Stimulated activated CD4-positive, alpha-beta T cell treated with anti-CD3 and anti-CD28 coated beads, Interleukin-12 subunit alpha, Interleukin-12 subunit beta, amount 100 ng/mL, for 4 hours (primary cell): ENCODE results near the gene PEX26.
"Not testable (repeated sequence)": the region's sequence is repeated elsewhere in the genome, so short reads cannot be mapped to it uniquely, and the experiment has no call there.

Experiments
- DNase-seq: peaks from one replicate; pipeline ENCODE4 v3.0.0-alpha.2; 2020

PEX26 gene

DNA sequence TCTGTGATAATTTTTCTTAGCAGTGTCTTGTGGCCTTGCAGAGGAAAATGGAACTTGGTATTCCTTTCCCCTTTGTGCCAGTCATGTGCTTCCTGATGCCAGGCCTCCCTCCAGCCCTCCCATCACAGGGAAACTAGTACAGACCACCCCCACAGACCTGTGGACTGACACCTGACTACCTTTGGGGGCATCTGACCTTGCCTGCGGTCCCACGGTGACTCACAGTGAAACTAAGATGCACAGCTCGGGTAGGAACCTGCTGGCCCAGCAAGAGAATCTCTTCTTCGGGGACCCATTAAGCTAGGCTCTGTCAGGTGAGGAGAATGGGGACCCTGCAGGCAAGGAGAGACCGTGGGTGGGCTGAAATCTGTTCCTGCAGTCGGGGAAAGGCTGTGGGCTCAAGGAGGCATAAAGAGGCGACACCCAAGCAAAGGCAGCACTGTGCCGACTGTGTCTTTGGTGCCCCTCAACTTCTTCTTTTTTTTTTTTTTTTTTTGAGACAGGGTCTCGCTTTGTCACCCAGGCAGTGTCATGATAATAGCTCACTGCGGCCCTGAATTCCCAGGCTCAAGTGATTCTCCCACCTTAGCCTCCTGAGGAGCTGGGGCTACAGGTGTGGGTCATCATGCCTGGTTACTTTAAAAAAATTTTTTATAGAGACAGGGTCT lies 20.8 kb upstream of the PEX26 start:
- no peak for DNase-seq

DNA sequence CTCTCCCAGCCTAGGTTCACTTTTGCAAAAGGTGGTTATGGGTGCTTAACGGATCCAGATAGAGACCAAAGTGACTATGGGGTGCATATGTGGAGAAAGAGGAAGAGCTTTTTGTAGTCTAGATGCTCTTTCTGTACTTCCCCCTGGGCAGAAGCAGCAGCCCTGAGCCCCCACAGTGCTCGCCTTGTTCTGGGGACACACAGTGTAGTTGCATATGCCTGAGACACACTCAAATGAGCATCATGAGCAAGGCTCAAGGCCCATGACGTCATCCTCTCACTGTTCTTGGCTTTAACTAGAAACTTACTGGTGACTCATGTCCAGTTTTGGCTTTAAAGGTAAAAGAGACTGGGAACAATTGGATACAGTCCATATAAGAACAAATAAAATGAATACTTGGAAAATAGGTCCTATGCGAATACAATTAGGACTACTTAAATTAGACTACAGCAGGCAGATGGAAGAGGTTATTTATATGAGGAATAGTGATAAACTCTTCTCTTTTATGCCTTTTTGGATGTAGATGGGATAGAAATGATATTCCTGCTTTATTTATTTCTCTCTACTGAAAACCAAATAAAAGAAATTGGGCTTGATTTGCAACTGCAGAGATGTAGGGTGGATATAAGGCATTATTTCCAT lies 20.1 kb upstream of the PEX26 start:
- DNase-seq: no peak

DNA sequence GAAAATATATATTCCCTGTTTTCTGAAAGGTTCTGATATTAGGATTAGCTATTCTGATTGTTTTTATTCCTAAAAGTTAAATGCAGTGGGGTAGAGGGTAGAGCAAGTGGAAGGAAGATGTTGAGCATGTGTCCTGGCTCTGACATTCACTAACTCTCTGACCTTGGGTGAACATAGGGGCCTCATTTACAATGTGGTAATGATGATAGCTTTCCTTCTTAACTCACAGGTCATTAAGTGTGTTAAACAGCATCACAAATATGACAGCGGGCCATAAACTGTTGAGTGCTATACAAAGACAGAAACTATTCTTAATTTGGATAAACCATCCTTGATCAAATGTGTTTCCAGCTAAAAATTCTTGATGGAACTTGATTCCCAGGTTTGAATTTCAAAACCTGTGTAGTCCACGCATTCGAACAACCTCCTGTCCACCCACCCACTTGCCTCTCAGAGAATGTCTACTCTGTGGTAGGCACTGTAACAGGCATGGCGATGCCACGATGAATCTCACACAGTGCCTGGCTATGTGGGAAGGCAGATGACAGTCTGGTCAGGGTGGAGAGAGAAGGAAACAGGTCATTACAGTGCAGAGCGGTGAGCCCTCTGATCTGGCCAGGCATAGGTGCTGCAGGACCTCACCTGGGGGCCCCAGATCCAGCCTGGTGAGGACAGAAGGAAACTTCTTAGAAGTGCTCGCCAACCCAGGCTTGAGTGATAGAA lies 19.3 kb upstream of the PEX26 start:
- no peak for DNase-seq

DNA sequence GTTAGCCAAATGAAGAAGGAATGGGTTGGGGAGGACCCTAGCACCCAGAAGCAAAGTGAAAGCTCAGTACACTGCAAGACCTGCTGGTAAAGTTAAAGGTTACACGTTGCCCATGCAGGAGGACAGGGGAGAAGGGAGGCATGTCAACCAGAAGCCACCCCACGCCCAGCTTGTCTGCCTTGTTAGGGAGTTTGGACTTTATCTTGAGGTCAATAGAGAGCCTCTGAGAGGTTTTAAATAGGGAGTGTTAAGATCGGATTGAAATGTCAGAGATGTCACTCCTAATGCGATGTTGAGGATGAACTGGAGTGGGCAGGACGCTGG lies 18.7 kb upstream of the PEX26 start:
- no peak for DNase-seq

DNA sequence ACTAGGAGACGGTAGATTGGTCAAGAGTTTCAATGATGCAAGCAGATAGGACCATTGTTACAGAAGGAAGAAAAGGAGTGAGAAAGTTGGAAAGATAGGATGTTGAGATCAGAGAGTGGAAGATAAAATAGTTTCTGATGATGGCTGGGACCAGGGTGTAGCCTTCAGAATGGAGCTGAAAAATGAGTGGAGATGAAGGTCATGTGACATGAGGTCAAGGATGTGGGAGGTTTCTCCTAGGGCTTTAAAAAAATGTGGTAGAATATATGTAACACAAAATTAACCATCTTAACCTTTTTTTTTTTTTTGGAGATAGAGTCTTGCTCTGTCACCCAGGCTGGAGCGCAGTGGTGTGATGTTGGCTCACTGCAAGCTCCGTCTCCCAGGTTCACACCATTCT lies 18.3 kb upstream of the PEX26 start:
- DNase-seq: no peak

DNA sequence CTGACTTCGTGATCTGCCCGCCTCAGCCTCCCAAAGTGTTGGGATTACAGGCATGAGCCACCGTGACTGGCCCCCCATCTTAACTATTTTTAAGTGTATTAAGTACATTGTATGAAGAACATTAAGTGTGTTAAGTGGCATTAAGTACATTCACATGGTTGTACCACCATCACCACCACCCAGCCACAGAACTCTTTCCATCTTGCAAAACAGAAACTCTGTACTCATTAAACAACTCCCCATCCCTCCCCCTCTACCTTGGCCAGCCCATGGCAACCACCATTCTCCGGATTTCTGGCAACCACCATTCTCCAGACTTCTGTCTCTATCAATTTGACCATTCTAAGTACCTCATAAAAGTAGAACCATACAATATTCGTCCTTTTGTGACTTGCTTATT lies 17.8 kb upstream of the PEX26 start:
- no peak for DNase-seq

DNA sequence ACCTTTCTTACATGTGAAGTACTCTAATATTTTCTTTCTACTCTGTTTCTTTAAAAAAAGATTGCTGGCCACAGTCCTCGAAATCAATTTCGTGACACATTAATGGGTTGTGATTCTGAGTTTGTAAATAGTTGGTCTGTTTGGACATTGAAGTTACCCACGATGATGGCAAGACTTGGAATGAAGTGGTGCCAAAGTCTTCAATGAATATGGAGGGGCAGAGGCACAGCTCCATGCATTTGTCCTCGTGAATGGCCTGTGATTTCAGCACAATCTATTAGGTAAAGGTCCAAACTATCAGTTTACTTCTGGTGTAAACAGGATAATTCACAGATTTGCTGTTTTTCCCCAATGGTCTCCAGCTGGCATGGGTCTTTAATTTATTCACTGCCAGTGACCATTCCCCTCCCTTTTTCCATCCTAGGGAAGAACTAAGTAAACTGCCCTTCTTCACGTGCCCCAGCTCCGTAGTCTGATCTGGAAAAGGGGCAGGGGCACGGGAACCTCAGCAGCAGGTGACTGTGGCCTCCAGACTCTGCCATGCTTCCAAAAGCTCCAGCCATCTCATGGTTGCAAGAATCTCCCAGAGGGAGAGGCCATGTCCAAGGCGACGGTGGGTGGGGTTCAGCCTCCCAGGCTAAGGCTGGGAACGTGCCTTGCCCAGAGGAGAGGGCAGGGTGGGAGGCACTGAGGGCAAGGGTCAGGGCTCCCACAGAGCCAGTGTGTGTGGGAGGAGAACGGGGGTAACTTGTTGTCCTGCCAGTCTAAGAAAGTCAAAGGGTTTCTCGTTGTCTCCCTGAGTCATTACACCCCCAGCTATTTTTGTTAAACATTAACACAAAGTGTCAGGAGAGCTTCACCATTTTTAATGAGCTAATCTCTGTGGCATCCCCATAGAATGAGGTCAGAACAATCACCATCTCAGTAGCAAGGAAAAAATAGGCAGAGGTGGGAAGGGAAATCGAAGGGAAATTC lies 16.9 kb upstream of the PEX26 start:
- no peak for DNase-seq

DNA sequence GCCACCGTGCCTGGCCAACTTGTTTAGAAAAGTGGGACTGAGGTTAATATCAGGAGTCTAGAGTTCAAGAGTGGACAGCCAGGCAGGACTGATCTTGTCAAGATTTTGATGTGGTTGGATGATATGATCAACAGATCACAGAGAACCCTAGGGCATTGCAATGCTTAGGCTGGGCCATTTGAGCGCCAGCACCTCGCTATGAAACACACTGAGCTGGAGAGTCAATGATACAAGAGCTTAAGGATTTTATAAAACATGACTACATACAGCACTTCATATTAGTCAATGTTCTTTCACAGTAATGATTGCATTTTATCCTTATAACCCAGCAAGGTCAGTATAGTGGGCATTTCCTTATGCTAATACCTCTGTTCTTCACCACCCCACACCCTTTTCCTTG lies 15.4 kb upstream of the PEX26 start:
- DNase-seq: no peak

DNA sequence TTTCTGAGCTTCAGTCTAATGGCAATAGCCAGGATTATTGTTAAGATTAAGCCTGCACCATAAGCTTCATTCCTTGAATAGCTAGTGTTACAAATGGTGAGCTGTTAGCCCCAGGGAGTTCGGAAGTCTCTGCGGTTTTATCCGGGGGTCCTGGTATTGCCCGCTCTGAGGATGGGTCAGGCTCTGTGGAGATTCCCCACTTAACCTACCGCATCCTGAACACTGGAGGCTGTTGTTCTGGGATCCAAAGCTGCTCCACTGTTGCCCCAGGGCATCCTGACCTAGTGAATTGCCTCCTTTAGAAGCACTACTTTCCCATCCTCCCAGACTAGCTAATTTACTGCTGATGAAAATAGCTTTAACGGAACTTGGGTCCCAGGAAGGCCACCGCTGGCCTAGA lies 14.5 kb upstream of the PEX26 start:
- DNase-seq: no peak

DNA sequence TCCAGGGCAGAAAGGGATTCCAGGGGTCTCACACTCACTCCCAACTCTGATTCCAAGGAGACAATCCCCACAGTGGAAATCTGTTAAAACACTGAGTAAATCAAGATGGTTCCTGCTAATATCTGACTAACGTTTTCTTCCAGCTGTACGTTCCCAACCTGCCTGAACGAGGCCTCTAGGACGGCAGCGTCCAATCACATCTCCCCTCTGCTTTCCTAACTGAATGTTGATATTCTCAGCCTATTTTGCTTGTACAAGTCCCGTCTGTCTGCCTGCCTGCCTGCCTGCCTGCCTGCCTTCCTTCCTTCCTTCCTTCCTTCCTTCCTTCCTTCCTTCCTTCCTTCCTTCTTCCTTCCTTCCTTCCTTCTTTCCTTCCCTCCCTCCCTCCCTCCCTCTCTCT lies 14.1 kb upstream of the PEX26 start:
- not testable (repeated sequence) for DNase-seq

DNA sequence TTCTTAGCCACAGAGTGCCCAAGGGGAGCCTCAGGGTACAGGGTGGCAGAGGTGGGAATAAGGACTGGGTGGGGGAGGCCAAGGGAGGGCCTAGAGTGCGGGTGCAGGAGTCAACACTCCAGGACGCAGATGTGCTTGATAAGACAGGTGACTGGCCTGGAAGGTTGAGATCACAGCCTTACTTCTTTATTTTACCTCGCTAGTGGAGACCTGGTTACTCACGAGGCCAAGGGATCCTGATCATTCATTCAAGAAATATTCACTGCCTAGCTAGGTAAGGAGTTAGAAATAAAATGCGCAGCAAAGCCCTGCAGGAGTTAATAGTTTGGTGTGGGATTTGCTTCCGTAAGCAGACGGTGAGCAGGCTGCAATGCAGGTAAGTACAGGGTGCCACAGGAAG lies 13.2 kb upstream of the PEX26 start:
- DNase-seq: no peak

DNA sequence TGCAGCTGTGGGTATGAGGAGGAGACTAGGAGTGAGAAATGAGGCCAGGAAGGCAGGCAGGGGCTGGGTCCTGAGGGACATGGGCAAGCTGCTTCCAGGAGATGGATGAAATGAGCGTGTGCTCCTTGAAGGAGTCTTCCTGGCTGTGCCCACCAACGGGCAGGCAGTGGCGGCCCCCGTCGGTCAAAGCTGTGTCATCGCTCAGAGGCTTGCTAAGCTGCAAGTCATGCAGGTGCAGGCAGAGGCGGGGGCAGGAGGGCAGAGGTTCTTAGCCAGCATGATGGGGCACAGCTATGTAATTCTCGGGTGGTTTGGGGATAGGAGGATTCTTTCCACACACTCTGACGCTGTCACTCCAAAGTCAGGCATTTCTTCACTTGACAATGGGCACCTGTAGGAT lies 12.5 kb upstream of the PEX26 start:
- DNase-seq: no peak

DNA sequence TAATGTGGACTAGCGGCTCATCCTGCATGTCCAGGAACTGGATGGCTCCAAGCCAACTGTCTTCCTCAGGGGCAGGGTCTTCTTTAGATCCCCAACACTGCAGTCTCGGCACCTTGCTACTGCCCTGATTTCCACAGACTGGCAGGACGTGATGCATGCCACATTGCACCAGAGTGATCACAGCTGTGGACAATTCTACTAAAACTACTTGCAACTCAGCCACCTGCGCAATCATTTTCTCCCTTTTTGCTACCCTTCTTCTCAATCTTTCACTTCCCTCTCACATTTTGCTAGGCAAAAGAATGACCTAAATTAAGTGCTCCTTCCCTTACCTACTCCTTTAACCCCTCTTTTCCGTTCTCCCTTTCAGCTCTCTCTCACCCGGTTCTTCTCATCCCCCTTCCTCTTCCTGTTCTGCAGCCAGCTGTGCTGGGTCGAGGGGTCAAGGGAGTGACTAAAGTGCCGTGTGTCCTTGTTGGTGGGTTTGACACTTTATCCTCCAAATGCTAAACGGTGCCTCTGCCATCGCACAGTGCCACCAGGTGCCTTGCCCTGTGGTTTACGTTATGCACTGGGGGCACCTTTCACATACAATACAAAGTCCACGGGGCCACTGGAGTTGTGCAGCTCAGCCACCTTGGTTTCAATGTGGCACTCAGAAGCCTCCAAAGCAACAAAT lies 11.5 kb upstream of the PEX26 start:
- no peak for DNase-seq

DNA sequence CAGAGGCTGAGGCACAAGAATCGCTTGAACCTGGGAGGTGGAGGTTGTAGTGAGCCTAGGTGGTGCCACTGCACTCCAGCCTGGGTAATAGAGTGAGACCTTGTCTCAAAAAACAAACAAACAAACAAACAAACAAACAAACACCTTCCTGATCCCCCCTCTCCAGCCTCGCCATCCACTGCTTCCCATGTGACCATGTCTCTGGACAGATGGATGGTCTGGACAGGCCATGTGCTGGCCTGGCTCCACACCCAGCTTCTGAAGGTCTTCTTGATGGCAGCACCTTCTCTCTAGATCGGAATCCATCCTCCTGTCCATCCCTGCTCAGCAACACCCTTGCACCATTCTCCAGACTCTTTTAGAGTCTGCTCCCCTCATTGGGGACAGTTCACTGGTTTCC lies 10.7 kb upstream of the PEX26 start:
- DNase-seq: no peak

DNA sequence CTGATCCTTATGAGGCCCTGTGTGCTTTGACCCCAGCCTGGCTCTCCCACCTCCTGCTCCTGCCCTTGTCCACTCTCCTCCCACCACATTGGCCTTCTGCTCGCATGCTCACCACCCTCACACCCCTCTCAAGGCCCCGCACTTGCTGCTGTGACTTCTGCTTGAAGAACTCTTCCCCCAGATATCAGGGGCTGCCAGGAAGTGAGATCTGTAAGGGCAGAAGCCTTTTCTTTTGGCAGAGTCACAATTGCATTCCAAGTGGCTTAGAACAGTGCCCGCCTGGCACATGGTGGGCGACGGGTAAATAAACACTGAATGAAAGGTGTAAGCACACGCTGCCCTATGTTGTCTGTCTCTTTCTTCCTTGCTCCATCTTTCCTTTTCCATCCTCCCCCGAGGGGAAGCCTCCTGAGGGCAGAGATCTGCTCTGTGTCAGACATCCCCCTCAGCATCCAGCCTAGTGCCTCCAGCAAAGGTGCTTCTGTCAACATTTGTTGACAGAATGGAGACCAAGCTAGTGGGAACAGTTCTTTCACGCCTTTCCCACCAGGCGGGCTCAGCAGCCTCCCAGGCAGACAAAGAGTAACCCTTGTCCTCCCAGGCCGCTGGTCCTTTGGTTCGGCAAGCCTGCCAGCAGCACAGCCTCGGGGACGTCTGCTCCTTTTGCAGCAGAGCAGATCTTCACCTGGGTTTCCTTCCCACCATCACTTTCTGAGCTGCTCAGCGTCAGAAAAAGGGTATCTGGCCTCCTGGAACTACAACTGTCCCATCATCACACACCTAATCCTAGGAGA lies 10.0 kb upstream of the PEX26 start:
- DNase-seq: no peak

DNA sequence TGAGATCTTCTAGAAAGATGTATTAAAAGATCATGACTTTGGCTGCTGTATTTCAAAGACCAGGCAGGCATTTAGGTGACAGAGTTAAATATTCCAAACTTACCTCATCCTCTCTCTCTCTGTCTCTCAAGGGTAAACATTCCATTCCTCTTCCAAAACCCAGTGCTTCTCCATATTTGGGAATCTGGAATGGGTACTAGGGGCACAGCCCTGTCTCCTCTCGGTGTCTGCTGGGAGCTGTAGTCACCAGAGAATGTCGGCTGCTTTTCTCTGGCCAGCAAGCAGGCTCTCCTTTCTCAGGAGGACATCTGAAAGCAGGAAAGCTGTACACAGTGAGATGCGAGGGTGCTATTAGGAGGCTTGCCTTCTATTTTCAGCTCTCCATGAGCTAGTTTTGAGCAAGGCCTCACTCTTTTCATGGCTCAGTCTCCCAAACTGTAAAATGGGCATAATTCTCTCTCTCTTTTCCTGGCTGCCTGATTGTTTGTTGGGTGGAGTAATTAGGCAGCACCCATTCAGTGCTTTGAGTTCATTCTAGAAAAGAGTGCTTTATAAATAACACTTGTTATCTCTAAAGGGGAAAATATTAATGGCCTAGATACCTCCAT lies 9.3 kb upstream of the PEX26 start:
- no peak for DNase-seq

DNA sequence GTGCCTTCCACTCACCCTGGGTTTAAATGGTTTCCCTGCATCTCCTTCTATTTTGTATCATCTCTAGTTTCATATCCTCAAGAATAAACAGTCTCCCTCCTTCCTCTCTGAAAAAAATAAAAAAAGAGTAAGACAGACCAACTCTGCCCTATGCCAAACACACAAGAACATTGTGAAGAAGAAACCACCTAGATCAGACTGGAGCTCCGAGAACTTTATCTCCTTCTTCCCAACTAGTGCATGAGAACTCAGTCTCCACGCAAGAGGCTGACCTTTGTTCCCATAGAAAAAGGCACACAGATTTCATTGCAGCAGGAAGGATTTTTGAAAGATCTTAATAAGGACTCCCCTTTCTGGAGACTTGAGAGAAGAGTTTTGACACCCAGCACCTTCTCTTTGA lies 8.7 kb upstream of the PEX26 start:
- DNase-seq: no peak

DNA sequence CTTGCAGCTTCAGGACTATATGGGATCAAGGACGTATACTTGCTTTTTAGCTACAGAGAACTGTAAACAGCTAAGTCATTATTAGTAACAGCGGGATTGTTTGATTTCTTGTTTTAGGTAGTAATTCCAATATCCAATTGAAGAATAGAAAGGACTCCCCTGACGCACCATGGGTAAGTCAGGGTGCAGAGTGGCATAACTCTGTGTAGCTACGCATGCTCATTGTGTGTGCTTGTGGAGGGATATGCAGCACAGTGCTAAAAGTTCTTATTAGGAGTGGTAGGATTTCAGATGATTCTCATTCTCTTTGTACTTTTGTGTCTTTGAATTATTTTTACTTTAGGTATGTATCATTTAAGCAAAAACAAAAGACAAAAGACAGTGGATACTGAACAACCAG lies 7.7 kb upstream of the PEX26 start:
- no peak for DNase-seq

DNA sequence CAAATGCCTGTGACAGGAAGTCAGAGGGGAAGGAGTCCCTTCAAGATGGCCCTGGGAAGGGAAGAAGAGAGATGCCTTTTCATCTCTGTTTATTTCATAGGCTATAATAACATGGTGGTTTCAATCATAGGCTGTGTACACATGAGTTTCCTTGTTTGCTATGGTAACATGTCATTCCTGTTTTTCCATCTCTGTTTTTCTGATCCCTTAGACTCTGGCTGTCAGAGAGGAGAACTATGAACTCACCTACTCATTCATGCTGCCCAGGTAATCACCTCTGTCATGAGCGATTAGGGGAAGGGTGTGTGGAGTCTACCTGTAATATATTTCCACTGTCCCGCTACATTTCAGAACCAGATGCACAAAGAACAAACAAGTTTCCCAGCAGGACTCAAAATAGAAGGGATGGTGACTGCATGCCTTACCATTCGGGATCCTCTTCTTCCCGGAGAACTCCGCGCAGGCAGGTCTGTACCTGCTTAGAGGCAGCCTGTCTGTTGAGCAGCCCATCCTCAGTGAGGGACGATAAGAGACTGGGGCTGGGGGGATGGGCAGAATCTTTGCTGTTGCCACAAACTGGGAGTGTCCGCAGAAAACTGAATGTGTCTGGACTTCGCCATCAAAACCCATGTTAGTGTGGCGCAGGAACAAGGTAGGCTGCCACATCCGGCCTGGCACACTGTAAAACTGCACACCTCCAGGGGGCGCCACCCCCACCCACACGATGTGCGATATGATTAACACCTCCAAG lies 7.1 kb upstream of the PEX26 start:
- DNase-seq: no peak

DNA sequence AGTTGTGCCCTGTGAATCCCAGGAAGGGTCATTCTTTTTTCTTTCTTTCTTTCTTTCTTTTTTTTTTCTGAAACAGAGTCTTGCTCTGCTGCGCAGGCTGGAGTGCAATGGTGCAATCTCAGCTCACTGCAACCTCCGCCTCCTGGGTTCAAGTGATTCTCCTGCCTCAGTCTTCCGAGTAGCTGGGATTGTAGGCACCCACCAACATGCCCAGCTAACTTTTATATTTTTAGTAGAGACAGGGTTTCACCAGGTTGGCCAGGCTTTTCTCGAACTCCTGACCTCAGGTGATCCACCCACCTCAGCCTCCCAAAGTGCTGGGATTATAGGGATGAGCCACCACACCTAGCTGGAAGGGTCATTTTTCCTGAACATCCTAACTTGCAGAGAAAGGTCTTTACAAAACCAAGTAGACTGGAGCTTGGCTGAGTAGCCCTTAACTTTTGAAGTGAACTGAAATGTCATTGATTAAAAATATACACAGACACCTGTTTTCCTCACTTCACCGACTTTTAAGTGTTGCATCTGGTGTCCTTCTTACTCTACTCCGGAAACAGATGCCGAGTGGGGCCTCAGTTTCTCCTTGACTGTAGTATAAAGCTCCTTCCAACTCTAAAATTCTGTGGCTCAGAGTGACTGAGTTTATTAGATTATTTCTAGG lies 6.4 kb upstream of the PEX26 start:
- DNase-seq: not testable (repeated sequence)
